Spinal cord (tissue), 10 donors: ENCODE data around the gene CA5A. TPM values are rescaled to one million over a fixed set of nuclear protein-coding genes. Genes with fewer than 3 reads are reported as not detected.

Experiments
- DNase-seq, 6 donors: peaks; one replicate each; pipeline versions ENCODE4 v3.0.0 to v3.0.0-alpha.2; 2013 to 2015; ENCODE audit warnings: low spot score in 6 of 6, low read depth in 4 of 6
- H3K27ac ChIP-seq: one replicate; pipeline ENCODE4 v1.5.1; 2013; ENCODE audit warnings: low read depth, low read length, control low read depth
- H3K27me3 ChIP-seq: one replicate; pipeline ENCODE4 v1.6.1; 2013; ENCODE audit warnings: low read length; ENCODE audit not compliant: control insufficient read depth, insufficient read depth
- H3K36me3 ChIP-seq: one replicate; pipeline ENCODE4 v1.6.1; 2013; ENCODE audit warnings: low read length; ENCODE audit not compliant: control insufficient read depth, insufficient read depth
- H3K4me1 ChIP-seq: one replicate; pipeline ENCODE4 v1.6.1; 2013; ENCODE audit warnings: low read length; ENCODE audit not compliant: control insufficient read depth, insufficient read depth
- H3K4me3 ChIP-seq: one replicate; pipeline ENCODE4 v1.5.1; 2013; ENCODE audit warnings: low read depth, low read length, control low read depth
- H3K9me3 ChIP-seq: one replicate; pipeline ENCODE4 v1.6.1; 2013; ENCODE audit warnings: low read length; ENCODE audit not compliant: control insufficient read depth, insufficient read depth
- WGBS: methylation state at CpG from one replicate; pipeline ENCODE4 v1.1.5; 2013; ENCODE audit warnings: missing lambda C conversion rate; ENCODE audit not compliant: insufficient coverage; 5-methylcytosine and 5-hydroxymethylcytosine counted together
- polyA plus RNA-seq, 2 donors: library from polyadenylated mRNA; unstranded; fragments of 120-200 nt; gene quantifications; one replicate each; pipeline ENCODE4 v1.2.1, GENCODE V29; 2013; ENCODE audit not compliant: insufficient read length in 2 of 2
- small RNA-seq: library from RNA; depleted of rRNA; stranded (forward); fragments of <200 nt; gene quantifications from one replicate; pipeline ENCODE3, GENCODE V24; 2014; ENCODE audit warnings: low replicate concordance
- total RNA-seq, 2 donors: library from RNA; depleted of rRNA in 1 of 2; stranded (reverse); fragments of 120-200 nt in 1 of 2; fragments of >200 nt in 1 of 2; gene quantifications; one replicate each; pipeline versions ENCODE4 v1.2.3 to v1.2.4, GENCODE V29; 2013 to 2014
- donor health status: healthy.

Gene CA5A
- total and polyA plus RNA-seq, 4 donors: 0.10 to 0.55 (median 0.27) TPM; not detected in 1

GRCh38 chr16:87840271-87840978, 95.9 kb downstream of the CA5A start:
- H3K4me1 ChIP-seq: peaks cover 27% of the 10 kb centered on the region
- no peak for DNase-seq
- 80% methylated on average over 21 of the region's 29 CpGs for WGBS
- no peak overlapping the region for H3K27ac ChIP-seq
- H3K36me3 ChIP-seq: peaks cover 83% of the 10 kb centered on the region
- no peaks in the 10 kb centered on the region for H3K9me3 ChIP-seq
- no peaks in the 10 kb centered on the region for H3K27me3 ChIP-seq
- no peak overlapping the region for H3K4me3 ChIP-seq

- 92% methylated on average over 29 of the region's 34 CpGs for WGBS
- Histone ChIP-seq H3K9me3 (no peaks in the 10 kb centered on the region), H3K27me3 (no peaks in the 10 kb centered on the region), H3K27ac (no peak overlapping the region), H3K4me1 (peaks cover 27% of the 10 kb centered on the region), H3K4me3 (no peak overlapping the region), H3K36me3 (peaks cover 86% of the 10 kb centered on the region)
- no peak for DNase-seq
These were observed 96.6 kb downstream of the CA5A start for GRCh38 chr16:87839542-87840270.

- Histone ChIP-seq H3K9me3 (no peaks in the 10 kb centered on the region), H3K27me3 (no peaks in the 10 kb centered on the region), H3K4me1 (peaks cover 20% of the 10 kb centered on the region), H3K27ac (no peak overlapping the region), H3K4me3 (no peak overlapping the region), H3K36me3 (peaks cover 88% of the 10 kb centered on the region)
- DNase-seq: no peak
- 94% methylated on average over 14 of the region's 27 CpGs for WGBS
These were observed 97.4 kb downstream of the CA5A start for GRCh38 chr16:87838643-87839541.

Small RNA genes lying within 50 kb of the gene (small RNA-seq; reads per million reads assigned to genes)
- gene AC127455.1: not detected

Other genes starting within 250 kb of the CA5A start
- 10 to 100 TPM; 14.1 to 23.0 TPM for gene KLHDC4, start 170.5 kb downstream of the CA5A start, total RNA-seq
- 10 to 100 TPM; 36.9 to 52.3 TPM for gene KLHDC4, start 170.5 kb downstream of the CA5A start, polyA plus RNA-seq
- gene SLC7A5, start 67.0 kb downstream of the CA5A start, total RNA-seq: 10 to 100 TPM; 16.6 to 22.2 TPM
- gene SLC7A5, start 67.0 kb downstream of the CA5A start, polyA plus RNA-seq: 100 to 1,000 TPM; 109 to 112 TPM
- gene BANP, start 14.9 kb upstream of the CA5A start, total RNA-seq: 10 to 100 TPM; 20.2 to 21.2 TPM
- 10 to 100 TPM; 17.2 to 27.0 TPM for gene BANP, start 14.9 kb upstream of the CA5A start, polyA plus RNA-seq